Kidney epithelial cell (primary cell): Measurements from ENCODE around the gene SPART. TPM values are rescaled to one million over a fixed set of nuclear protein-coding genes. Genes with fewer than 3 reads are reported as not detected.
"Not testable (repeated sequence)": the region's sequence is repeated elsewhere in the genome, so short reads cannot be mapped to it uniquely, and the experiment has no call there.

Experiments used
- DNase-seq: peaks from one replicate; pipeline ENCODE4 v3.0.0-alpha.2; 2010; ENCODE audit warnings: low read depth
- H3K27me3 ChIP-seq: 2 replicates; pipeline ENCODE4 v1.6.0; 2011; ENCODE audit warnings: low read length; ENCODE audit not compliant: control insufficient read depth, insufficient read depth
- H3K36me3 ChIP-seq: 2 replicates; pipeline ENCODE4 v1.5.1; 2011; ENCODE audit warnings: low read length; ENCODE audit not compliant: control insufficient read depth, insufficient read depth
- H3K4me3 ChIP-seq: 2 replicates; pipeline ENCODE4 v1.5.1; 2011; ENCODE audit warnings: low read depth, mild to moderate bottlenecking, control low read depth, low read length
- total RNA-seq: library from RNA; depleted of rRNA; stranded (reverse); fragments of >200 nt; gene quantifications from 2 replicates; pipeline ENCODE4 v1.2.3, GENCODE V29; 2015
- TF ChIP-seq, protein P1 (sequence below): IDR thresholded peaks from 2 replicates; pipeline ENCODE4 v1.5.1; 2011; ENCODE audit warnings: mild to moderate bottlenecking, moderate library complexity, low read length, control low read depth, inconsistent platforms; ENCODE audit not compliant: insufficient read depth, poor library complexity, severe bottlenecking

Gene SPART
- total RNA-seq, 1 donor from 2014 or later = 51.0 TPM

DNA sequence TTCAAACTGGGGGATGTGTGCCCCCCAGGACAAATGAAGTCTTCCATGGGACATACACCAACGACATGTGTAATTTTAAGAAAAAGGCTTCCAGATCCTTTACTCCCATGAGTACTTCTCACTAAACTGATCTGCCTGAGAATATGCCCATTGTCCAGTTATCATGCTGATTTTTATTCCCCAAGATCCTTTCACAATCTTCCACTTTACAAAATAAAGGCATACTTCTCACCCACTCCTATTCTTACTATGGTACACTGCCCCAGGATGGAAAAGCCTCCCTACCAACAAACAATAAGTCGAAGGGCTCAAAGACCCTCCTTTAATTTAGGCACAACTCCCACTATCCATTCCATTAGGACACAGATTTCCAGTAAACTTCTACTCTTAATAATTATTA, 3.5 kb downstream of the SPART start:
- Histone ChIP-seq H3K27me3 (no peaks in the 10 kb centered on the region), H3K4me3 (no peak overlapping the region), H3K36me3 (no peaks in the 10 kb centered on the region)
- TF ChIP-seq, protein P1, sequence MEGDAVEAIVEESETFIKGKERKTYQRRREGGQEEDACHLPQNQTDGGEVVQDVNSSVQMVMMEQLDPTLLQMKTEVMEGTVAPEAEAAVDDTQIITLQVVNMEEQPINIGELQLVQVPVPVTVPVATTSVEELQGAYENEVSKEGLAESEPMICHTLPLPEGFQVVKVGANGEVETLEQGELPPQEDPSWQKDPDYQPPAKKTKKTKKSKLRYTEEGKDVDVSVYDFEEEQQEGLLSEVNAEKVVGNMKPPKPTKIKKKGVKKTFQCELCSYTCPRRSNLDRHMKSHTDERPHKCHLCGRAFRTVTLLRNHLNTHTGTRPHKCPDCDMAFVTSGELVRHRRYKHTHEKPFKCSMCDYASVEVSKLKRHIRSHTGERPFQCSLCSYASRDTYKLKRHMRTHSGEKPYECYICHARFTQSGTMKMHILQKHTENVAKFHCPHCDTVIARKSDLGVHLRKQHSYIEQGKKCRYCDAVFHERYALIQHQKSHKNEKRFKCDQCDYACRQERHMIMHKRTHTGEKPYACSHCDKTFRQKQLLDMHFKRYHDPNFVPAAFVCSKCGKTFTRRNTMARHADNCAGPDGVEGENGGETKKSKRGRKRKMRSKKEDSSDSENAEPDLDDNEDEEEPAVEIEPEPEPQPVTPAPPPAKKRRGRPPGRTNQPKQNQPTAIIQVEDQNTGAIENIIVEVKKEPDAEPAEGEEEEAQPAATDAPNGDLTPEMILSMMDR = no peak
- no peak for DNase-seq

DNA sequence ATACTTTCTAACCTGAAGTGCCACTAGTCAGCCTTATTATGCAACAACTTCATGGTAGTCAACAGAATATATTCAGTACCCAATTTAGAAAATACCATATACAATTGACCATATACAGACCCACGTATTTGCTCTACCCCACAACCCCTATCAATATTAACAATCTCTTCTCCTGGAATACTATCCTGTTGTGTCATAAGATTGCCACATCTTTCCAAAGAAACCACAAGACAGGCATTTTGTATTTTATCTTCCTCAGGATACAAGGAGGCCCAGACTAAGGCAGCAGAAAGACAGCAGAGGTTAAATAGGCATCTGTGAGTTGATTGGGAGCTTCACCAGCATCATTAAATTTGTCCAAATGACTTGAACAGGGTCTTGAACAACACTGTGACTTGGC, 4.5 kb downstream of the SPART start:
- no peak for DNase-seq
- Histone ChIP-seq H3K36me3 (no peaks in the 10 kb centered on the region), H3K27me3 (no peaks in the 10 kb centered on the region), H3K4me3 (no peak overlapping the region)
- TF ChIP-seq, protein P1 = no peak

DNA sequence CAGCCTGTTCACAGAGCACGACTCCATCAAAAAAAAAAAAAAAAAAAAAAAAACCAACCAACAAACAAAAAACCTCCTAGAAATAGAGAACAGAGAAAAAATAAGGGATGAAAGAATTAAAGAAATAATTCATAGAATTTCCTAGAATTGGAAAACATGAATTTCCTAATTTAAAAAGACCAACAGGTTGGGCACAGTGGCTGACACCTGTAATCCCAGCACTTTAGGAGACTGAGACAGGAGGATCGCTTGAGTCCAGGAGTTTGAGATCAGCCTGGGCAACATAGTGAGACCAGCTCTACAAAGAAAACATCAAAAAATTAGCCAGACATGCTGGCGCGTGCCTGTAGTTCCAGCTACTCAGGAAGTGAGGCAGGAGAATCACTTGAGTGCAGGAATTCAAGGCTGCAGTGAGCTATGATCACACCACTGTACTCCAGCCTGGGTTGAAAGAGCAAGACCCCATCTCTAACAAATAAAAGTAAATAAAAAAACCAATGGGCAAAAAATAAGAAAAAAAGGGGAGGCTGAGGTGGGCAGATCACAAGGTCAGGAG, 6.5 kb downstream of the SPART start:
- no peaks in the 10 kb centered on the region for H3K36me3 ChIP-seq
- H3K27me3 ChIP-seq = no peaks in the 10 kb centered on the region
- TF ChIP-seq, protein P1 = no peak
- H3K4me3 ChIP-seq = no peak overlapping the region
- DNase-seq = no peak

DNA sequence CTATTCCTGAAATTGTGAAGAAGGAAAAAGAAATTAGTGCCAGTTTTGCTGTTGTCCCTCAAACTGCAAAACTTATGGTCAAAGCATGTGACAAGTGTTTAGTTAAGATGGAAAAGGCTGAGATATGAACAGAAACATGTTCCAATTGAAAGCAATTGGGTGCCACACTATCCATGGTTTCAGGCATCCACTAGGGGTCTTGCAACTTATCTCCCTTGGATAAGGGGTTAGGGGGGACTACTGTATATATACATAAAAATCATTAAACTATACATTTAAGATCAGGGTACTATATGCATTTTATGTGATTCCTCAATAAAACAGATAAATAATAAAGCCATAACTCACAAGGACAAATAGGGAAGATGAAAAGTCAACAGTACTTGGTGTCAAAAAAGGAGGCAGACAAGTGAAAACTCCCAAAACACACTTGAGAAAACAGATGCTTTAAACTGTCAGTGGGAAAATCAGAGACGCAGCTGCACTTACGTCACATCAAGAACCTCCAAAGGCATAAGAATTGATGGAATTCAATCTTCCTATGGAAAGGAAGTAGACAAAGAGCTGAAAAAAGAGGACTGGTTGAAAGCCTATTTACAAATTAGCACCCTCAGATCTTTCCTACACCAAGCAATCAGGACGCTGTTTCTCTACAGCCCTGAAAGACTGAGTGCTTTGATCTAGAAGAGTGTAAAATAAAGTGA, 8.1 kb downstream of the SPART start:
- DNase-seq = no peak
- TF ChIP-seq, protein P1 = no peak
- H3K4me3 ChIP-seq = no peak overlapping the region
- H3K36me3 ChIP-seq = no peaks in the 10 kb centered on the region
- H3K27me3 ChIP-seq = no peaks in the 10 kb centered on the region

DNA sequence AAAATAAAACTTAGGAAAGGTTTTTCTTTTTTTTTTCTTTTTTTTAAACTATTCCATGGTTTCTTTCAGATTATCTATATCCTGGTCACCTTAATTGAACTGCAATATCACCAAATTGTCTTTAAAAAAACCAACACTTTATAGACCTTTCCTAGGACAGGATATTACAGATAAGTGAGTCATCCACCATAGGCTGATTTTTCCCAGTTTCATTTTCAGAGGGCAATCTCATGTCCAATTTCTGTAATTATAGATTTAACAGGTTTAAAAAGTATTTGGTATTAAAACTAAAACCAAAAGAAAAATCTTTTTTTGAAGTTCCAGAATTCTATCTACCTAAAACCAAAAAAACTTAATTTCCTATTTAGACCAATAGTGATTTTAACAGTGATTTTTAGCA, 13.2 kb downstream of the SPART start:
- H3K36me3 ChIP-seq = no peaks in the 10 kb centered on the region
- DNase-seq = no peak
- H3K27me3 ChIP-seq = no peaks in the 10 kb centered on the region
- TF ChIP-seq, protein P1 = no peak
- H3K4me3 ChIP-seq = no peak overlapping the region

DNA sequence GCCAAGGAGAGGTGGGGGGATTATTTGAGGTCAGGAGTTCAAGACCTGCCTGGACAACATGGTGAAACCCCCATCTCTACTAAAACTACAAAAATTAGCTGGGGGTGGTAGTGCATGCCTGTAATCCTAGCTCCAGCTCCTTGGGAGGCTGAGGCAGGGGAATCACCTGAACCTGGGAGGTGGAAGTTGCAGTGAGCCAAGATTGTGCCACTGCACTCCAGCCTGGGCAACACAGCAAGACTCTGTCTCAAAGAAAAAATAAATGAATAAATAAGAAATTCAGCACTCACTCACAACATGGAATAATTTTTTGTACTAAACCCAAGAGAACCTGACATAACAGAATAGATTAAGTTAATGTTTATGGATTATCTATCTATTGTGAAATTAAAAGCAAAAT, 13.9 kb downstream of the SPART start:
- H3K4me3 ChIP-seq, H3K27me3 ChIP-seq, H3K36me3 ChIP-seq, DNase-seq: not testable (repeated sequence)
